Neural cell (in vitro differentiated cells): ENCODE results near the gene MARK3. TPM values are rescaled to one million over a fixed set of nuclear protein-coding genes. Genes with fewer than 3 reads are reported as not detected.

Experiments used
- H2AFZ ChIP-seq: fragments of 200-600, 300-800 bp; sonication (generic), shearing (Covaris generic); 2 replicates; pipeline ENCODE4 v1.6.0; 2014; ENCODE audit warnings: low read depth, mild to moderate bottlenecking, antibody characterized with exemption, low read length, moderate library complexity
- H3F3A ChIP-seq: fragments of 200-600 bp; shearing (Covaris generic); 2 replicates; pipeline ENCODE4 v1.6.1; 2016; ENCODE audit warnings: mild to moderate bottlenecking, moderate library complexity, mixed read lengths, antibody characterized with exemption, low read length; ENCODE audit not compliant: insufficient read depth, poor library complexity, severe bottlenecking
- H3K27ac ChIP-seq: fragments of 200-600, 300-800 bp; sonication (generic), shearing (Covaris generic); 2 replicates; pipeline ENCODE4 v1.5.1; 2014; ENCODE audit warnings: mild to moderate bottlenecking, low read length, moderate library complexity
- H3K27me3 ChIP-seq: fragments of 300-800, 200-600 bp; sonication (generic), shearing (Covaris generic); 2 replicates; pipeline ENCODE4 v1.6.0; 2014; ENCODE audit warnings: mild to moderate bottlenecking, low read depth, low read length, moderate library complexity; ENCODE audit not compliant: insufficient read depth
- H3K36me3 ChIP-seq: fragments of 300-800, 200-600 bp; sonication (generic), shearing (Covaris generic); 2 replicates; pipeline ENCODE4 v1.5.1; 2014; ENCODE audit warnings: mild to moderate bottlenecking, antibody characterized with exemption, low read length, moderate library complexity; ENCODE audit not compliant: insufficient read depth
- H3K4me2 ChIP-seq: fragments of 300-800, 200-600 bp; sonication (generic), shearing (Covaris generic); 2 replicates; pipeline ENCODE4 v1.6.0; 2014; ENCODE audit warnings: mild to moderate bottlenecking, low read length
- H3K4me3 ChIP-seq: fragments of 300-800, 200-600 bp; sonication (generic), shearing (Covaris generic); 2 replicates; pipeline ENCODE4 v1.5.1; 2014; ENCODE audit warnings: mild to moderate bottlenecking, low read length, moderate library complexity
- H3K79me2 ChIP-seq: fragments of 200-600 bp; shearing (Covaris generic); replicated peaks from 2 replicates; pipeline ENCODE4 v1.6.0; 2014; ENCODE audit warnings: mild to moderate bottlenecking, low read length, moderate library complexity; ENCODE audit not compliant: insufficient read depth
- H3K9ac ChIP-seq: fragments of 300-800, 200-600 bp; sonication (generic), shearing (Covaris generic); 2 replicates; pipeline ENCODE4 v1.6.1; 2016; ENCODE audit warnings: mild to moderate bottlenecking, low read length, mixed read lengths
- H3K9me2 ChIP-seq: fragments of 200-600 bp; shearing (Covaris generic); 2 replicates; pipeline ENCODE4 v1.6.1; 2016; ENCODE audit warnings: mild to moderate bottlenecking, low read length, mixed read lengths; ENCODE audit not compliant: insufficient read depth
- H3K9me3 ChIP-seq: fragments of 200-600, 300-800 bp; sonication (generic), shearing (Covaris generic); 2 replicates; pipeline ENCODE4 v1.6.1; 2016; ENCODE audit warnings: mild to moderate bottlenecking, mixed run types, low read length, moderate library complexity, mixed read lengths
- H4K20me1 ChIP-seq: fragments of 200-600 bp; shearing (Covaris generic); 2 replicates; pipeline ENCODE4 v1.6.1; 2016; ENCODE audit warnings: mild to moderate bottlenecking, mixed run types; ENCODE audit not compliant: insufficient read depth
- CTCF ChIP-seq: fragments of 450-650 bp; IDR thresholded peaks from 2 replicates; pipeline ENCODE4 v1.5.1; 2014; ENCODE audit warnings: antibody characterized with exemption, mild to moderate bottlenecking, moderate library complexity; ENCODE audit not compliant: poor library complexity, severe bottlenecking
- EP300 ChIP-seq: fragments of 450-650 bp; conservative IDR thresholded peaks from 2 replicates; pipeline ENCODE4 v1.6.1; 2014; ENCODE audit warnings: antibody characterized with exemption, mild to moderate bottlenecking, moderate library complexity; ENCODE audit not compliant: poor library complexity, severe bottlenecking
- EZH2 ChIP-seq: fragments of 200-600, 300-800 bp; shearing (Covaris generic), sonication (generic); IDR thresholded peaks from 2 replicates; pipeline ENCODE4 v1.6.1; 2014; ENCODE audit warnings: antibody characterized with exemption, low read length, borderline replicate concordance, mild to moderate bottlenecking; ENCODE audit not compliant: insufficient read depth, poor library complexity, severe bottlenecking
- MXI1 ChIP-seq: fragments of 450-650 bp; conservative IDR thresholded peaks from 2 replicates; pipeline ENCODE4 v1.6.1; 2014; ENCODE audit warnings: antibody characterized with exemption, mild to moderate bottlenecking; ENCODE audit not compliant: poor library complexity, severe bottlenecking
- POLR2AphosphoS5 ChIP-seq: IDR thresholded peaks from 2 replicates; pipeline ENCODE4 v1.6.1; 2012
- RAD21 ChIP-seq: fragments of 450-650 bp; conservative IDR thresholded peaks from 2 replicates; pipeline ENCODE4 v1.6.1; 2014; ENCODE audit warnings: antibody characterized with exemption, mild to moderate bottlenecking, moderate library complexity
- REST ChIP-seq: IDR thresholded peaks from 2 replicates; pipeline ENCODE4 v1.6.1; 2012; ENCODE audit warnings: borderline replicate concordance
- SMC3 ChIP-seq: fragments of 450-650 bp; conservative IDR thresholded peaks from 2 replicates; pipeline ENCODE4 v1.6.1; 2014; ENCODE audit warnings: antibody characterized with exemption, mild to moderate bottlenecking, moderate library complexity; ENCODE audit not compliant: poor library complexity
- TAF1 ChIP-seq: IDR thresholded peaks from 2 replicates; pipeline ENCODE4 v1.6.1; 2012; ENCODE audit warnings: low read depth
- polyA plus RNA-seq: library from polyadenylated mRNA; depleted of rRNA; stranded (reverse); fragments of >200 nt; gene quantifications from 2 replicates; pipeline ENCODE4 v1.2.3, GENCODE V29; 2014

The MARK3 gene
- polyA plus RNA-seq, 1 donor from 2014 or later, result 158 TPM

- no peaks in the 10 kb centered on the region for H3K27me3 ChIP-seq
- no peak overlapping the region for H3K4me3 ChIP-seq
- H3K27ac ChIP-seq, result no peak overlapping the region
- H3K9ac ChIP-seq, result no peak overlapping the region
- no peaks in the 10 kb centered on the region for H3F3A ChIP-seq
- H2AFZ ChIP-seq, result no peak overlapping the region
- H3K79me2 ChIP-seq, result peaks cover 7% of the 10 kb centered on the region
- TF ChIP-seq SMC3, result no peak
- TF ChIP-seq CTCF, result no peak
- no peak for TF ChIP-seq MXI1
- TF ChIP-seq EP300, result no peak
- TF ChIP-seq POLR2AphosphoS5, result no peak
- no peak for TF ChIP-seq REST
- TF ChIP-seq RAD21, result no peak
- no peak for TF ChIP-seq EZH2
- TF ChIP-seq TAF1, result no peak
- H3K36me3 ChIP-seq, result no peaks in the 10 kb centered on the region
- no peaks in the 10 kb centered on the region for H4K20me1 ChIP-seq
- H3K9me2 ChIP-seq, result no peaks in the 10 kb centered on the region
- H3K4me2 ChIP-seq, result no peak overlapping the region
- no peaks in the 10 kb centered on the region for H3K9me3 ChIP-seq
Measured at GRCh38 chr14:103436533-103436932, 51.3 kb downstream of the MARK3 start.

GRCh38 chr14:103442288-103442687 is 57.1 kb downstream of the MARK3 start:
- no peaks in the 10 kb centered on the region for H3K9me3 ChIP-seq
- H3K9me2 ChIP-seq, result no peaks in the 10 kb centered on the region
- H3F3A ChIP-seq, result no peaks in the 10 kb centered on the region
- no peak overlapping the region for H3K4me2 ChIP-seq
- H2AFZ ChIP-seq, result no peak overlapping the region
- peaks cover 7% of the 10 kb centered on the region for H4K20me1 ChIP-seq
- no peak for TF ChIP-seq SMC3
- TF ChIP-seq EP300, result no peak
- TF ChIP-seq POLR2AphosphoS5, result no peak
- TF ChIP-seq MXI1, result no peak
- TF ChIP-seq CTCF, result no peak
- TF ChIP-seq EZH2, result no peak
- no peak for TF ChIP-seq RAD21
- no peak for TF ChIP-seq REST
- no peak for TF ChIP-seq TAF1
- no peak overlapping the region for H3K4me3 ChIP-seq
- H3K27me3 ChIP-seq, result no peaks in the 10 kb centered on the region
- no peak overlapping the region for H3K27ac ChIP-seq
- H3K9ac ChIP-seq, result no peak overlapping the region
- H3K36me3 ChIP-seq, result no peaks in the 10 kb centered on the region
- peaks cover 9% of the 10 kb centered on the region for H3K79me2 ChIP-seq
